ENCODE results near the gene PIH1D2. TPM values are rescaled to one million over a fixed set of nuclear protein-coding genes. Genes with fewer than 3 reads are reported as not detected.
"Not testable (repeated sequence)": the region's sequence is repeated elsewhere in the genome, so short reads cannot be mapped to it uniquely, and the experiment has no call there.

The PIH1D2 gene
- total and polyA plus RNA-seq, 9 of the 15 experiments (the other 6 are each of a cell fraction or from before 2014, with no cell fraction given), result 1.5 to 5.4 (median 3.0) TPM

DNA sequence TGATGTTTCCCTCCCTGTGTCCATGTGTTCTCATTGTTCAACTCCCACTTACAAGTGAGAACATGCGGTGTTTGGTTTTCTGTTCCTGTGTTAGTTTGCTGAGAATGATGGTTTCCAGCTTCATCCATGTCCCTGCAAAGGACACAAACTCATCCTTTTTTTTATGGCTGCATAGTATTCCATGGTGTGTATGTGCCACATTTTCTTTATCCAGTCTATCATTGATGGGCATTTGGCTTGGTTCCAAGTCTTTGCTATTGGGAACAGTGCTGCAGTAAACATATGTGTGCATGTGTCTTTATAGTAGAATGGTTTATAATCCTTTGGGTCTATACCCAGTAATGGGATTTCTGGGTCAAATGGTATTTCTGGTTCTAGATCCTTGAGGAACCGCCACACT is 27.2 kb downstream of the PIH1D2 start:
- H2AFZ ChIP-seq (ENCODE audit: low read depth, low read length); H3K27ac ChIP-seq (ENCODE audit: extremely low read depth, low read depth, low read length); H3K4me2 ChIP-seq (ENCODE audit: insufficient read depth, low read length); intact Hi-C loops (cut with micrococcal nuclease); BruUV-seq (replicated peaks); DNase-seq (ENCODE audit: extremely low read depth in 1 of 4, low spot score in 3 of 4); ATAC-seq; H3K9me3 ChIP-seq (replicated peaks; ENCODE audit: control insufficient read depth, insufficient read depth, low read depth, low read length); FAIRE-seq; H3K27me3 ChIP-seq (ENCODE audit: control insufficient read depth in 2 of 2, insufficient read depth in 2 of 2, low read length in 2 of 2); CTCF ChIA-PET (ENCODE audit: low intra/inter-chr PET ratio); in situ Hi-C loops (cut with MboI); H3K4me3 ChIP-seq; H4K20me1 ChIP-seq (replicated peaks; ENCODE audit: control insufficient read depth, insufficient read depth, low read length); POLR2A ChIA-PET; H3K9me1 ChIP-seq (ENCODE audit: control insufficient read depth, insufficient read depth, low read length); H3K9ac ChIP-seq (ENCODE audit: insufficient read depth in 1 of 2, low read depth in 2 of 2, low read length in 2 of 2): not testable (repeated sequence)
- Histone ChIP-seq H3K4me1 (replicated peaks in 1 of 2; ENCODE audit: control insufficient read depth in 2 of 2, insufficient read depth in 2 of 2, low read length in 2 of 2) (peaks cover 4 to 31% of the 10 kb centered on the region in 2 experiments), H3K36me3 (ENCODE audit: control insufficient read depth, insufficient read depth, low read length) (peaks cover 89% of the 10 kb centered on the region), H3K79me2 (ENCODE audit: control insufficient read depth, insufficient read depth, low read length) (peaks cover 60% of the 10 kb centered on the region)
- peak; percentile 76 for TF ChIP-seq NFIC (IDR thresholded peaks at IDR 0.05)
- 100% methylated on average over 1 of the region's 2 CpGs for WGBS (ENCODE audit: insufficient coverage, low coverage, missing lambda C conversion rate)

DNA sequence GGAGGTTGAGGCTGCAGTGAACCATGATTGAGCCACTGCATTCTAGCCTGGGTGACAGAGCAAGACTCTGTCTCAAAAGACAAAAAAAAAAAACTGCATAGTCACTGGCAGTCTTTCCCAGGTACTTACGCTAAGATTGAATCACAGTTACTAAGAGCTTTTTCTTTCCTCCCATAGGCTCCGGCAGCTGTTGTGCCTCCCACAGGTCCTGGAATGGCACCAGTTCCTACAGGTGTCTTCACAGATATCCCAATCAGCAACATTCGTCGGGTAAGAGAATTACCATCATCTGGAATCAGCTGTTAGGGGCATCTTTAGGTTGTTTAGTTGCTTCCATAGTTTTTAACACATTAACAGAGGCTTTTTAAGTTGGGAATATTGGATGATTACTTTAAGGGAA is 28.9 kb downstream of the PIH1D2 start:
- DNase-seq (ENCODE audit: extremely low read depth in 1 of 4, low spot score in 3 of 4), result peak; percentile 63 to 69 (median 66)
- in situ Hi-C loops (cut with MboI) (no loop called here), intact Hi-C loops (cut with micrococcal nuclease) (no loop called here)
- ChIA-PET CTCF (ENCODE audit: low intra/inter-chr PET ratio) (no interaction called here), POLR2A (interaction anchor here (0.5 to 0.8 kb wide), 2 partner anchors 161 to 251 kb away, joined by 4 read pairs; no protein-coding TSS in a partner anchor)
- H3K9me1 ChIP-seq (ENCODE audit: control insufficient read depth, insufficient read depth, low read length), result no peaks in the 10 kb centered on the region
- H3K4me1 ChIP-seq (replicated peaks in 1 of 2; ENCODE audit: control insufficient read depth in 2 of 2, insufficient read depth in 2 of 2, low read length in 2 of 2), result peaks cover 8 to 46% of the 10 kb centered on the region in 2 experiments
- no peaks in the 10 kb centered on the region; the same call in 1 of the 2 replicates for H4K20me1 ChIP-seq (replicated peaks; ENCODE audit: control insufficient read depth, insufficient read depth, low read length)
- H3K4me2 ChIP-seq (ENCODE audit: insufficient read depth, low read length), result no peak overlapping the region
- H3K4me3 ChIP-seq, result no peak overlapping the region
- H3K27ac ChIP-seq (ENCODE audit: extremely low read depth, low read depth, low read length), result peak overlapping the region; percentile 56; the same call in 1 of the 3 replicates
- peaks cover 60% of the 10 kb centered on the region for H3K79me2 ChIP-seq (ENCODE audit: control insufficient read depth, insufficient read depth, low read length)
- peaks cover 86% of the 10 kb centered on the region for H3K36me3 ChIP-seq (ENCODE audit: control insufficient read depth, insufficient read depth, low read length)
- ATAC-seq, result peak; percentile 85
- no peaks in the 10 kb centered on the region for H3K9me3 ChIP-seq (replicated peaks; ENCODE audit: control insufficient read depth, insufficient read depth, low read depth, low read length)
- no peak overlapping the region for H3K9ac ChIP-seq (ENCODE audit: insufficient read depth in 1 of 2, low read depth in 2 of 2, low read length in 2 of 2)
- H3K27me3 ChIP-seq (ENCODE audit: control insufficient read depth in 2 of 2, insufficient read depth in 2 of 2, low read length in 2 of 2), result no peaks in the 10 kb centered on the region
- BruUV-seq (replicated peaks), result no TSS peak
- no peak overlapping the region for H2AFZ ChIP-seq (ENCODE audit: low read depth, low read length)
- FAIRE-seq, result no peak
- WGBS (ENCODE audit: insufficient coverage, low coverage, missing lambda C conversion rate), result 19% methylated on average over 4 of the region's 4 CpGs
- TF ChIP-seq ARHGAP35 (IDR thresholded peaks at IDR 0.05; ENCODE audit: partially characterized antibody) (no peak), MAFG (tag; conservative IDR thresholded peaks at IDR 0.05) (peak; percentile 94), DPF2 (IDR thresholded peaks at IDR 0.05) (peak; percentile 92), PTBP1 (IDR thresholded peaks at IDR 0.05; ENCODE audit: low read depth, low read length) (no peak), TEAD2 (tag; IDR thresholded peaks at IDR 0.05) (no peak), CC2D1A (IDR thresholded peaks at IDR 0.05) (peak; percentile 14; the same call in 1 of the 2 replicates), ETV5 (CRISPR knock-in tag; IDR thresholded peaks at IDR 0.05; ENCODE audit: low read depth) (no peak), MTA2 (IDR thresholded peaks at IDR 0.05; ENCODE audit: low read depth) (peak; percentile 80), RBM15 (IDR thresholded peaks at IDR 0.05; ENCODE audit: insufficient read depth, low read length) (no peak), CTBP1 (IDR thresholded peaks at IDR 0.05; ENCODE audit: borderline replicate concordance) (peak; percentile 79), DNMT1 (IDR thresholded peaks at IDR 0.05) (no peak), HOXB6 (CRISPR knock-in tag; IDR thresholded peaks at IDR 0.05; ENCODE audit: borderline replicate concordance) (no peak), PCBP2 (IDR thresholded peaks at IDR 0.05; ENCODE audit: low read depth, low read length, poor library complexity, severe bottlenecking) (no peak), MAFF (IDR thresholded peaks at IDR 0.05; ENCODE audit: low read length) (peak; percentile 44; the same call in 1 of the 2 replicates), CBFA2T3 (IDR thresholded peaks at IDR 0.05) (peak; percentile 91), KDM5B (IDR thresholded peaks at IDR 0.05; ENCODE audit: insufficient replicate concordance, low read depth, low read length) (no peak), ATF1 (CRISPR knock-in tag; IDR thresholded peaks at IDR 0.05) (no peak), ATF1 (tag; IDR thresholded peaks at IDR 0.05) (0 out of 2 replicates have a peak, but pooled peaks have one; percentile 16)
- TF ChIP-seq, protein P1, sequence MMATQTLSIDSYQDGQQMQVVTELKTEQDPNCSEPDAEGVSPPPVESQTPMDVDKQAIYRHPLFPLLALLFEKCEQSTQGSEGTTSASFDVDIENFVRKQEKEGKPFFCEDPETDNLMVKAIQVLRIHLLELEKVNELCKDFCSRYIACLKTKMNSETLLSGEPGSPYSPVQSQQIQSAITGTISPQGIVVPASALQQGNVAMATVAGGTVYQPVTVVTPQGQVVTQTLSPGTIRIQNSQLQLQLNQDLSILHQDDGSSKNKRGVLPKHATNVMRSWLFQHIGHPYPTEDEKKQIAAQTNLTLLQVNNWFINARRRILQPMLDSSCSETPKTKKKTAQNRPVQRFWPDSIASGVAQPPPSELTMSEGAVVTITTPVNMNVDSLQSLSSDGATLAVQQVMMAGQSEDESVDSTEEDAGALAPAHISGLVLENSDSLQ (IDR thresholded peaks at IDR 0.05), result peak; percentile 51; the same call in 1 of the 2 replicates
